ENCODE data around the gene XYLT1.

XYLT1 gene

DNA sequence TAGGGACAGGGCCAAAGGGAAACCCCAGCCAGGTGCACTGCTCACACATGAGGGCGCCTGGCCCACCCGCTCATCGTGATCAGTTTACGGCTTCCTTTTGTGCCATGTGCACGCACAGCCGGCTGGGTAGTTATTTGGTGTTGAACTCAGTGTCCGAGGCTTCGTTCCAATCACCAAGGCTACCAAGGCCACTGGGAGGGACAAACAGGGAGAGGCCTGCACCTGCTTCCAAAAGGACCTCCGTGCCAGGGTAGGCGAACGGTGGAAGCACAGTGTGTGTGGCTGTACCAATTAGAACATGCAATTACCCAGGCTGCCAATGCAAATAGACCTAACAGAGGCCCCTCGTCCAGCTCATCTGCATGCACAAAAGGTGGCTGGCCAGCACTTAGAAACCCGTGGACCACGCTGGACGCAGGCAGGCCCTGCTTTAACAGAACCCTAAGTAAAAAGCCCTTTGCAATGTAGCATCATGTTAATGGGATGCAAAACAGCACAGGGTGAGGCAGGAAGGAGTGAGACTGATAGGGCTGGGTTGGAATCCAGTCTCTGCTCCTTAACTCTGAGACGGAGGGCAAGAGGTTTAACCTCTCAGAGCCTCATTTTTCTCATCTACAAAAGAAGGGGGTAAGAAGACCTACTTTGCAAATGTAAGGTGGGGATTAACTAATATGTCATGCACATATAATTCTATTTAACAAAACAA lies 204.0 kb downstream of the XYLT1 start:
- Mint-ChIP-seq H3K27me3 (no peaks in the 10 kb centered on the region), H3K36me3 (ENCODE audit: low read depth) (no peaks in the 10 kb centered on the region), H3K9me3 (no peaks in the 10 kb centered on the region), H3K4me3 (no peak overlapping the region), H3K4me1 (ENCODE audit: low read depth) (peaks cover 21% of the 10 kb centered on the region), H3K27ac (no peak overlapping the region)

DNA sequence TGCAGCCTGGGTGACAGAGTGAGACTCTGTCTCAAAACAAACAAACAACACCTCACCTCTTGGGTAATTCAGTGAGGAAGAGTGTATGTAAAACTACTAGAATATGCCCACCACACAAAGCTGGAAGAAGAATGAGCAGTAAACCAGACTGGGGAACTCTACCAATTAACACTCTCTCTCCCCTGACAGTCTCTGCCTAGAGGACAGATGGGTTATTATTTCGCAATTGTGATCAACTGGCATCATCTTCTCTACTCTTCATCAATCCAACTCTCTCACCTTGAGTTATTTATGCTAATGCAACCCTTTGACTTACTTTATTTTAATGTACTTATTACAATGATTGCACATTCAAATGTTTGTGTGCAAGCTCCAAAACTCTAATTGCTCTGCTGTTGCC lies 205.6 kb downstream of the XYLT1 start:
- Mint-ChIP-seq H3K36me3 (ENCODE audit: low read depth) (no peaks in the 10 kb centered on the region), H3K4me3 (no peak overlapping the region), H3K27ac (no peak overlapping the region), H3K27me3 (no peaks in the 10 kb centered on the region), H3K4me1 (ENCODE audit: low read depth) (peaks cover 25% of the 10 kb centered on the region), H3K9me3 (no peaks in the 10 kb centered on the region)

GRCh38 chr16:17261197-17261858 lies 209.4 kb downstream of the XYLT1 start:
- Mint-ChIP-seq H3K27me3 (no peaks in the 10 kb centered on the region), H3K36me3 (ENCODE audit: low read depth) (peaks cover 16% of the 10 kb centered on the region), H3K4me3 (no peak overlapping the region), H3K4me1 (ENCODE audit: low read depth) (peaks cover 29% of the 10 kb centered on the region), H3K27ac (no peak overlapping the region), H3K9me3 (no peaks in the 10 kb centered on the region)

DNA sequence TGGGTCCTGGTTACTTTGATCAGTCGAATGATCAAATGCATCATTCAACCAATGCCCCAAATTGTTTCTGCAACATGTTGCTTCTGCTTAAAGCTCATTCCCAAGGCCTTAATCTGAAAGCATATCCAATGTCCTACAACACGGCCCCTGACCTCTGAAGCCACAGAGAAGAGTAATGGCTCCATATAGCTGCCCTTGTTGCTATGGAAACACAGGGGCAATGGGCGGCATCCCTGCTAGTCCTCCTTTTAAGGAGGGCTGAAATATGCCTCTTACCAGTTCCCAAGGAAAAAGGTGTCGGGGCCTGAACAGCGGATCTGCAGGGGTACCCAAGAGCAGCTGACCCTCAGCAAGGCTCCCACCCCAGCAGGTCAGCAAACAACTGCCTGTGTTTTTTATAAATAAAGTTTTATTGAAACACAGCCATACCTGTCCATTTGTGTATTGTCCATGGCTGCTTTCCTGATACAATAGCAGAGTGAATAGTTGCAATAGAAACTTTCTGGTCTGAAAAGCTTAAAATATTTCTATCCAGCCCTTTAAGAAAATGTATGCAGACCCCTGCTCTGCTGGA lies 210.4 kb downstream of the XYLT1 start:
- Mint-ChIP-seq H3K27ac (no peak overlapping the region), H3K36me3 (ENCODE audit: low read depth) (peaks cover 16% of the 10 kb centered on the region), H3K9me3 (no peaks in the 10 kb centered on the region), H3K4me1 (ENCODE audit: low read depth) (peaks cover 29% of the 10 kb centered on the region), H3K27me3 (no peaks in the 10 kb centered on the region), H3K4me3 (no peak overlapping the region)

DNA sequence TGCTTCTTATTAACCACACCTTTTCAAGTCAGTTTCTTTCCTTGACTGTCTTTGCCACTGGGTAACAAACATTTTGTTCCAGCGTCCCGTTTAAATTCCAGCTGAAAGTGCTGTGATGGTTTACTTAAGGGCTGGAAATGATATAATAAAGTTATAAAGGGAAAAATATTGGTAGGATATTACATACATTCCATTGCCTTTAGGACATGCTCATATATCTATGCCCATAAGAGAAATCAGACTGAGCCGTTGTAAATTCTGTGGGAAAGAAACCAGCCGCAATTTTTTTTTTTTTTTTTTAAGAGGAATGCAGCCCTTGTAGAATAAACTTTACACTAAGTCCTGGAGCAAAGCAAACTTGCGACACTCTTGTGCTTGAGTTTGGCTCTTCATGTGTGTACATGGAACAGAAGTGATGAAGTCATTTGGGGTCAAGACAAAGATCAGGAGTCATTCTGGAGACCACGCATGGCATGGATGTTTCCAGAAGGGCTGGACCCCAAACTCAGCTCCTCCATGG lies 210.9 kb downstream of the XYLT1 start:
- H3K27me3 Mint-ChIP-seq = no peaks in the 10 kb centered on the region
- H3K27ac Mint-ChIP-seq = no peak overlapping the region
- peaks cover 29% of the 10 kb centered on the region for H3K4me1 Mint-ChIP-seq (ENCODE audit: low read depth)
- peaks cover 16% of the 10 kb centered on the region for H3K36me3 Mint-ChIP-seq (ENCODE audit: low read depth)
- no peaks in the 10 kb centered on the region for H3K9me3 Mint-ChIP-seq
- H3K4me3 Mint-ChIP-seq = no peak overlapping the region

DNA sequence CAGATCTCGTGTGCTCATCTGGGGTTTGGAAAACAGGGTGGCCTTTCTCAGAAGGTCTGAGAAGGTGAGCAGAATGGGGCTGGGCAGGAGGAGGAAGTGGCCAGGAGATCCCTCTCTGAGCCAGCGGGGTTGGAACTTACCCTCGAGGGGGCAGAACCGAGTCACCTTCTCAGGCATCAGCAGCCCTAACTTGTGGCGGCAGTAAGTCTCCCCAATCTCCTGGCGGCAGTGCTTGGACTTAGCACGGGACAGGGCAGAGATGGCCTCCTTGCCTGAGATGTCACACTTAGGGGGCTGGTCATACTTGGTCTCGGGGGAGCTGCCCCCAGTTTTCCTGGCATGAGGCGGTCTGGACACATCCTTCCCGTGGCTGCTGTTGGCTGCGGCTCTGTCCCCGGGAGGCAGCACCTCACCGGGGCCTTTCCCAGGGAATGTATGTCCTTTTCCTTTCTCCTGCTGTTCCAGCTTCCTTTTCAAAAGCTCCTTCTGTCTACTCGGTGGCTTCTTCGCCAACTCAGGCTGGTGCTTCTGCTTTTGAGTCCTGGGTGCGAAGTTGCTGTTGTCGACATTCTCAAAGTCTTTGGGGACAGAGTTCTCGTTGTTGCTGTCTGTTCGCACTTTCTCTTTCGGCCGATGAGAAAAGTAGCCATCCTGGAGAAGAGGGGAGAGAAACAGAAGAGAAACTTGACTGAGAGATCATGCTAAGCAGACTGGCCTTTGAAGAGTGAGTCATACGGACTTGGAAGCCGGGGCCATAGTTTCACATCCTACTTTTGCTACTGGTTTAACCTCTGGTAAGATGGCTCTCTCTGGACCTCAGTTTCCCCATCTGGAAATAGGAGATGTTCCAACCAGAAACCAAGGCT lies 211.7 kb downstream of the XYLT1 start:
- peaks cover 16% of the 10 kb centered on the region for H3K36me3 Mint-ChIP-seq (ENCODE audit: low read depth)
- H3K9me3 Mint-ChIP-seq = no peaks in the 10 kb centered on the region
- H3K27ac Mint-ChIP-seq = no peak overlapping the region
- H3K27me3 Mint-ChIP-seq = no peaks in the 10 kb centered on the region
- peaks cover 27% of the 10 kb centered on the region for H3K4me1 Mint-ChIP-seq (ENCODE audit: low read depth)
- H3K4me3 Mint-ChIP-seq = no peak overlapping the region

DNA sequence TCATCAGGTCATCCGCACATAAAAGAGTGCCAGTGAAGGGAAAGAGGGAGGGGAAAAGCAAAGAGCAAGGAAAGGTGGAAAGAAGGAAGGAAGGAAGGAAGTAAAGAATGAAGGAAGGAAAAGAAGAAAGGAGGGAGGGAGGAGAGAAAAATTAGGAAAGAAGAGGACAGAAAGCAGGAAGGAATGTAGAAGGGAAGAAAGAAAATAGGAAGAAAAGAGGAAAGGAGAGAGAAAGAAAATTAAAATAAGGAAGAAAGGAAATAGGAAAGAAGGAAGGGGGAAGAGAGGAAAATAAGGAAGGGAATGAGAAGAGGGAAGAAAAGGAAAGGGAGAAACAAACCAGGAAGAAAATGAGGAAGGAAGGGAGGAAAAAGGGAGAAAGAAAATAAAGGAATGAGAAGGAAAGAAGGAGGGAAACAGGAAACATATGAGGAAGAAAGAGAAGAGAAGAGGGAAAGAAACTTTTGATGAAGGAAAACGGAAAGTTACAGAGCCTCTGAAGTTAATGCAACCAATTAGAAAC lies 212.6 kb downstream of the XYLT1 start:
- Mint-ChIP-seq H3K9me3 (no peaks in the 10 kb centered on the region), H3K4me3 (no peak overlapping the region), H3K27ac (no peak overlapping the region), H3K4me1 (ENCODE audit: low read depth) (peaks cover 22% of the 10 kb centered on the region), H3K36me3 (ENCODE audit: low read depth) (peaks cover 16% of the 10 kb centered on the region), H3K27me3 (no peaks in the 10 kb centered on the region)

- no peak overlapping the region for H3K27ac Mint-ChIP-seq
- peaks cover 16% of the 10 kb centered on the region for H3K36me3 Mint-ChIP-seq (ENCODE audit: low read depth)
- no peak overlapping the region for H3K4me3 Mint-ChIP-seq
- no peaks in the 10 kb centered on the region for H3K9me3 Mint-ChIP-seq
- H3K4me1 Mint-ChIP-seq (ENCODE audit: low read depth) = peaks cover 17% of the 10 kb centered on the region
- H3K27me3 Mint-ChIP-seq = no peaks in the 10 kb centered on the region
Measured at GRCh38 chr16:17257426-17258023, 213.2 kb downstream of the XYLT1 start.

DNA sequence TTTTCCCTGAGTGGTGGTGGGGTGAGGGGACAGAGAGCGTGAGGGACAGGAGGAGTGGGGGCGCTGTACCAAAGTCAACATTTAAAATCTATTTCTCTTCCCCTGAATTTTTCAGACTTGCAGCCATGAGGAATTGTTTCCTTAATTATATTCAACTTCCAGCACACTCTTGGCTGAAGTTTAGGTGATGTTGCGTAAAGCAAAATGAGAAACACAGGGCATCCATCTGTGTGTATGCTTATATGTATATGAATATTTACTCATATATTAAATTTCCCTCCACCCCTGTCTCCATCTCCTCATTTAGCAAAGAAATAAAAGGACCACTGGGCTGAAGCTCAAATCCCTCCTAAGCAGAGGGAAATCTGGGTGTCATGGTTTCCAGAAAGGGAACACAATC lies 218.1 kb downstream of the XYLT1 start:
- Mint-ChIP-seq H3K9me3 (no peaks in the 10 kb centered on the region), H3K4me3 (no peak overlapping the region), H3K27ac (no peak overlapping the region), H3K36me3 (ENCODE audit: low read depth) (peaks cover 6% of the 10 kb centered on the region), H3K4me1 (ENCODE audit: low read depth) (peaks cover 8% of the 10 kb centered on the region), H3K27me3 (no peaks in the 10 kb centered on the region)

- H3K27ac Mint-ChIP-seq = no peak overlapping the region
- H3K9me3 Mint-ChIP-seq = no peaks in the 10 kb centered on the region
- peaks cover 8% of the 10 kb centered on the region for H3K4me1 Mint-ChIP-seq (ENCODE audit: low read depth)
- H3K27me3 Mint-ChIP-seq = no peaks in the 10 kb centered on the region
- peaks cover 3% of the 10 kb centered on the region for H3K36me3 Mint-ChIP-seq (ENCODE audit: low read depth)
- no peak overlapping the region for H3K4me3 Mint-ChIP-seq
Measured at GRCh38 chr16:17252064-17252463, 218.7 kb downstream of the XYLT1 start.

- Mint-ChIP-seq H3K4me1 (ENCODE audit: low read depth) (peaks cover 8% of the 10 kb centered on the region), H3K36me3 (ENCODE audit: low read depth) (no peaks in the 10 kb centered on the region), H3K9me3 (no peaks in the 10 kb centered on the region), H3K27ac (no peak overlapping the region), H3K4me3 (no peak overlapping the region), H3K27me3 (no peaks in the 10 kb centered on the region)
Measured at GRCh38 chr16:17251496-17251895, 219.3 kb downstream of the XYLT1 start.

DNA sequence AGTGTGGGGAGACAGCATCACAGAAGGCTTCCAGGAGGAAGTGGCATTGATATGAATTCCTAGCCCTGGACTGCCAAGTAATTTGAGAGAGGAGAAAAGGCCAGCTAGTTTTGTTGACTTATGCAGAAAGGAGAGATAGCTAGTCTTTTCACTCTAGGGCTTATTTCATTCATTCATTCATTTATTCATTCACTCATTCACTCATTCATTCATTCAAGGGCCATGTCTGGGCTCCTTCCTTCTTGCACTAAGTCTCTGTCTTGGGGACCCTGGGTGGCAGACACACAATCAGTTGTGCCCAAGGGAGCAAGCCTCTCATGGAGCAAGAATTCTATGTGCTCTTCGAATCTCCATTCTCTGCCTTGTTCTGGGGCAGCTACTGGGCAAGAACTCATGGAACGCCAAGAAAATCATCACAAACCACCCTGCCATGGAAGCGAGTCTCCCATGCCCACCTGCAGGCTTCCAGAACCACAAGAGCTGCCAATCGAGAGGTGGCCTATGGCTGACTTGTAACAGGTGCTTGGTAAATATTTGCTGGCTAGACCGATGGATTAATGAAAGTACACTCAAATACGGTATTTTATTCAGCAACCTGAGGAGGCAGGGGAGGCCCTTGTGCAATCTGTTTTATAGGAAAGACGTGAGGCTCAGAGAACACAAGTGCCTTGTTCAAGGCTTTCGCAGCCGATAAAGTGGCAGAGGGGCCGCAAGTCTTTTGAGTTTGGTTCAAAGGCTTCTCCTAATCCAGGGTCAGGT lies 223.6 kb downstream of the XYLT1 start:
- H3K4me3 Mint-ChIP-seq = no peak overlapping the region
- no peaks in the 10 kb centered on the region for H3K36me3 Mint-ChIP-seq (ENCODE audit: low read depth)
- H3K27me3 Mint-ChIP-seq = no peaks in the 10 kb centered on the region
- no peaks in the 10 kb centered on the region for H3K9me3 Mint-ChIP-seq
- H3K4me1 Mint-ChIP-seq (ENCODE audit: low read depth) = peaks cover 17% of the 10 kb centered on the region
- no peak overlapping the region for H3K27ac Mint-ChIP-seq

DNA sequence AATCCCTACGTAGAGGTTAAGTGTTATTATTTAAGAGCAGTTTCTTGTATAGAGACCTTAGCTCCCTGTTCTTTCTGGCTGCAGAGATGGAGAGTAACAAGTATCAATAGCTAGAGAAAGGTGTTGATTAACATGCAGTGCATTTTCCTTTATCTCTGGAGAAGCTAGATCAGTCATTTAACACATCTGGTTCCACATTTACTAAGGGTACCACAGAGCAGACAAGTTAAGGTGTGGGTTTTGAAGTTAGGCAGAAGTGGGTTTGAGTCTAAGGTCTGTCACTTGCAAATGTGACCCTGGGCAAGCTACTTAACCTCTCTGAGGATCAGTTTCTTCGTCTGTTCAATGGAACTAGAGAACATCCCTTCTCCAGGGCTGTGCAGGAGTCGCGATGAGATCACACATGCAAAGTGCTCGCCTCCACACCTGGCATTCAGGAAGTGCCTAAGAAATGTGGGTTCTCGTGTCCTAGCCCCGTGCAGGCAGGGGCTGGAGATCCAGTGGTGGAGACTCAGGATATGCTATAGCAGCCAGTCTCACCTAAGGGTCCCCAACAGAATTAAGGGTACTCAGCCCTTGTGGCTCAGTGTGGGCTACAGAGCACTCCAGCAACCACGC lies 224.4 kb downstream of the XYLT1 start:
- no peaks in the 10 kb centered on the region for H3K9me3 Mint-ChIP-seq
- H3K4me3 Mint-ChIP-seq = no peak overlapping the region
- H3K27ac Mint-ChIP-seq = no peak overlapping the region
- peaks cover 13% of the 10 kb centered on the region for H3K4me1 Mint-ChIP-seq (ENCODE audit: low read depth)
- no peaks in the 10 kb centered on the region for H3K36me3 Mint-ChIP-seq (ENCODE audit: low read depth)
- H3K27me3 Mint-ChIP-seq = no peaks in the 10 kb centered on the region

Data from stimulated activated naive CD8-positive, alpha-beta T cell treated with anti-CD3 and anti-CD28 coated beads, Interleukin-15, Interleukin-2, amounts not matched to agents 100 ng/mL and 50 ng/mL, for 24 hours (primary cell).